Renal cortical epithelial cell (primary cell): ENCODE data around the gene SSBP2. TPM values are rescaled to one million over a fixed set of nuclear protein-coding genes. Genes with fewer than 3 reads are reported as not detected.

Experiments
- DNase-seq: peaks from one replicate; pipeline ENCODE4 v3.0.0-alpha.2; 2011; ENCODE audit warnings: low read depth
- total RNA-seq: library from RNA; depleted of rRNA; stranded (reverse); fragments of >200 nt; gene quantifications from 2 replicates; pipeline ENCODE4 v1.2.3, GENCODE V29; 2014

SSBP2 gene
- total RNA-seq, 1 donor from 2014 or later, result 14.4 TPM

GRCh38 chr5:81767097-81767496 is 16.2 kb upstream of the SSBP2 start:
- DNase-seq, result no peak

DNA sequence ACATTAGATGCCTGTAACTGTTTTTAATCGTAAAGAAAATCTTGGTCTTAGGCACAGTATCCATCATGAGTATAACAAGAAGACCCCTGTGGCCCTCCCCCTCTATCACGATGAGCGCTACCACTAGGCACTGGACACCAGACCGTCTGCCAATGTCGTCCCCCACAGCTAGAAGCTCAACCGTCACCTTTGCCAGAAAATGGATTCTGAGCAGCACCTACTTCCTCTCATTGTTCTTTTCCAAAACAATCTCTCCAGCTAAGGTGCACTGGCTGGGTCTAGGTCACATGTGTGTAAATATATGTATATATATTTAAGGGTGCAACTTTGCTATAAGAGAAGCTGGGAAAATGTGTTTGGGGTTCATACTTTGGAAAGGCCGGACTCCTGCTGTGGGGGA is 15.7 kb upstream of the SSBP2 start:
- DNase-seq, result no peak

DNA sequence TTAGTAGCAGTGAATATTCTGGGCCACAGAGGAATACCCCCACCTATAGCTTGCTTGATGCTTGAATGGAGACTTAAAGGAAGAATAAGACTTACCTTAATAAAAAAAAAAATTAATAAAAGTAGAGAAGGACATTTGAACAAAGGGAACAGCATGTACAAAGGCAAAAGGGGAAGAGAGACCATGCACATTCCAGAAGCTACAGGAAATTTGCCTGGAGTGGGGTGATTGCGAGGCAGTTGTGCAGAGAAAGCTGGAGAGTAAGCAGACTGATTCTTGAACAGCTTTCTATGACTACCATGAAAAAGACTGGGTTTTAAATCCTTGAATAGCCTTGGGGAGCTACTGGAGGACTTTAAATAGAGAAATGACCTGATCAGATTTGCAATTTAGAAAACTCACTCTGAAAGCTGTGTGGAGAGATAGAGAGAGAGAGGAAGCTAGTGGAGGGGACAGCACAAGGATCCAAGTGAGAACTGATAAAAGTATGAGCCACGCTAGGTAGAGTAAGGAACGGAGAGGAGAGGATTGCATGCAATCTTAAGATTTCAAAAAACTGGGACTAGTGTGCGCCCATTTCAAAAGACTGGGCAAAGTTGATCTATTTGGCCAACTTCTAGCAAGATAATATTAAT is 12.5 kb upstream of the SSBP2 start:
- DNase-seq, result no peak

- no peak for DNase-seq
Observed at GRCh38 chr5:81762853-81763252, 12.0 kb upstream of the SSBP2 start.

- no peak for DNase-seq
Observed at GRCh38 chr5:81762401-81762800, 11.5 kb upstream of the SSBP2 start.

- no peak for DNase-seq
Observed at GRCh38 chr5:81761970-81762369, 11.1 kb upstream of the SSBP2 start.

DNA sequence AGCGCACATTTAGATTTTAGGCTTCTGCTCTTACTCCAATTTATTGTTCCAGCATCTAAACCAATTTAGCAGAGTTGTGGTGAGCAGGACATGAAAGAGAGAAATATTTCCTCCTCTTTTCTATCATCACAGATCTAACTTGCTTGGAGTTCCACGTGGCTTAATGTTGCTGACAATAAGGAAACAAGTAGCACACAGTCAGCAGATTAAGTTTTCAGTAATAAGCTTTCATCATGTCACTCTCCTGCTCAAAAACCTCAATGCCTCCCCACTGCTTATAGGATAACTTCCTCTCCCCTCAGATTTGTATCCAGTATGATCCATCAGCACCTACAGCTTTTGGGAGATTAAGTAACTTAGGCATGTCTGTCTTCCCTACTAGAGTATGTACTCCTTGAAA is 10.4 kb upstream of the SSBP2 start:
- no peak for DNase-seq

- DNase-seq, result no peak
Observed at GRCh38 chr5:81760521-81760920, 9.6 kb upstream of the SSBP2 start.

- no peak for DNase-seq
Observed at GRCh38 chr5:81759632-81760005, 8.7 kb upstream of the SSBP2 start.

GRCh38 chr5:81757404-81757803 is 6.5 kb upstream of the SSBP2 start:
- no peak for DNase-seq

DNA sequence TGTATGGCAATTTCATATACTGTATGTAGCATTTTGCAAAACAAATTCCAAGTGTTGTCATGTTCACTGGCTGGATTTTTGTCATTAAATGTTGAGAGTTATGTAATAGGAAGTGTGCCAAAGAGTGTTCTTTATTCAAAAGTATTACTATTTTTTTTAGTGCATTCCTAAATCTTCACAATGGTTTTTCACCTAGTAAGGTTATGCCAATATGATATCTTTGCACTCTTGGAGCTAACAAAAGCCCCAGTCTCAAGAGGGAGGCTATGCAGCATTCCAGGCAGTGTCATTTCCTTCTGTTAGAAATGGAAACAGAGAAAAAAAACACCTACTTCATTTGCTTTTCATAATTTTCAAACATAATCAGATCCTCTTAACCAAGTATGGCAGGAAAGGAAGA is 5.1 kb upstream of the SSBP2 start:
- DNase-seq, result no peak

DNA sequence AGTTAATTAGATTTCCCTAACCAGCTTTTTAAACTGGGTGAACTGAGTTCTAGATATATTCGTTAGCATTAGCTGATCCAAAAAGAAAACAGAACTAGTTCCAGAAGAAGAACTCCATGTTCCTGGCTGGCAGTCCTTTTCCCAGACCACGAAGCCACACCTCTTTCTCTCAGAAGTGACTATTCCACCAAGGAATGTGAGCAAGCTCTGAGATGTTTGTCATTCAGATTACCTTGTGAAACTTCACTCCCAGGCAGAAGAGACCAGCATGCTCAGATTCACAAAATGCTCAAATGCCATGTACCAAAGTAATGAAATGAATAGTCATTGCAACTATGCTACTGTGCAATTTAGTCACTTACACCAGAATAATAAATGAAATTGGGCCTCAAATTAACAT is 4.4 kb upstream of the SSBP2 start:
- peak; percentile 96 for DNase-seq

- no peak for DNase-seq
Observed at GRCh38 chr5:81754621-81755020, 3.7 kb upstream of the SSBP2 start.

GRCh38 chr5:81753429-81753828 is 2.5 kb upstream of the SSBP2 start:
- DNase-seq, result no peak

GRCh38 chr5:81752644-81752963 is 1.7 kb upstream of the SSBP2 start:
- DNase-seq, result no peak

GRCh38 chr5:81751836-81752643 is 1.1 kb upstream of the SSBP2 start:
- no peak for DNase-seq

- no peak for DNase-seq
Observed at GRCh38 chr5:81750308-81751008, 439 bp downstream of the SSBP2 start.

- DNase-seq, result no peak
Observed at GRCh38 chr5:81749561-81750307, 1.2 kb downstream of the SSBP2 start.

DNA sequence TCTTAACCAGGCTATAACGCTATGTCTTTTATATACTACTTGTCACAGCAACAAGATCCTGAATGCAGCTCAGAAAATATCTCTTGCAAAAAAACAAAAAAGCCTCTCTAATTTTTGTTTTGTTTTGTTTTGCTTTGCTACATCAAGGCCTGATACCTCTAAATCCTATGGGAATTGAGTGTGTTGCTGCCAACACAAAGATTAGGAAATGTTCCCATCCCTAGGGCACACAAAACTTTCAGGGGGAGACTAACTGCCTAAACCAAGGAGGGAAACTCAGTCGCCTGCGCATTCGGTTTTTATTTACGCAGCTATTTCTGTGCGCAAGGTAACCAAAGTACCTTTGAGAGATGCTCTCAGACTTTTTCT is 1.7 kb downstream of the SSBP2 start:
- DNase-seq, result no peak

- no peak for DNase-seq
Observed at GRCh38 chr5:81748556-81748955, 2.3 kb downstream of the SSBP2 start.

DNA sequence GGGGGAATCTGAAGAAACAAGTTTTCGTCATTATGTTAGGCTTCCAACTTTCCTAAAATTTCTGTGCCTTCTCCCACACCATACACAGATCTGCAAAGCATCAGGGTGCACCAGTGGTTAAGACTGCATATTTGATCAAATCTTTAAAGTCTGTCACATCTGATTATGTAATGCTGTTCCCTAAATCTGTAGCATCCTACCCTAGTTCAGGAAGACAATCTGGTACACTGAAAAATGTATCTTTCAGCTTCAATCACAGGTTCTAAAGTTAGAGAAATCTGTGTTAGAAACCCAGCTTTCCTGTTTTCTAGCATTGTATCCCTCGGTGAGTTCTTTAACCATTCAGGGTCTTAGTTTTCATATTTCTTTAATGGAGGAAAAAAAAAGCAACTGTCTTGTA is 3.9 kb downstream of the SSBP2 start:
- DNase-seq, result no peak

- DNase-seq, result no peak
Observed at GRCh38 chr5:81740758-81741157, 10.1 kb downstream of the SSBP2 start.

DNA sequence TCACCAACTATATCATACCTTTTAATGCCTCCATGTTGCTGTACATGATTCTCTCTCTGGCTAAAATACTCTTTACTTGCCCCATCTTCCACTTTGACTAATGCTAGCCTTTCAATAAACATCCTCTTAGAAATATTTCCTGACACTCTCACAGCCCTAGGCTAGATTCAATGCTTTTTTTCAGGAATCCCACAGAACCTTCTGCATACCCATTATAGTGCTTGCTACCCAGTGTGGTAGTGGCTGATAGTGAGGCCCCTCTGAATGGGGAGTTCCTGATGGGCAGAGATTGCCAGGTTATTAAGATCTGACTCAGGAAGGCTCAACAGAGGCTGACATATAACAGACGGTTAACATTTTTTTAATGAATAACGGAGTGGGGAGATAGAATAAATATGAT is 11.6 kb downstream of the SSBP2 start:
- no peak for DNase-seq
